HG03175 (cell line): ENCODE results near the gene SMU1.
A peak's percentile ranks its signal among the peaks of the same experiment; 100 is the strongest.

Source experiments
- ATAC-seq: cut with Tn5 transposase; IDR thresholded peaks from one replicate; pipeline ENCODE4 v1.9.1; 2021; ENCODE audit warnings: mild to moderate bottlenecking, moderate library complexity; ENCODE audit not compliant: unreplicated experiment

SMU1 gene

GRCh38 chr9:33076046-33077004, at the start of gene SMU1:
TSS of gene SMU1 (minus strand) at chr9:33076674. CDS start at chr9:33076608, 66 bp downstream.
- peak; percentile 99 for ATAC-seq

GRCh38 chr9:33125461-33125860, 49.0 kb upstream of the SMU1 start:
- no peak for ATAC-seq

- peak; percentile 48 for ATAC-seq
These were observed 48.4 kb upstream of the SMU1 start for GRCh38 chr9:33124751-33125381.

- no peak for ATAC-seq
These were observed 47.6 kb upstream of the SMU1 start for GRCh38 chr9:33124046-33124445.

- no peak for ATAC-seq
These were observed 47.0 kb upstream of the SMU1 start for GRCh38 chr9:33123407-33124031.

GRCh38 chr9:33120620-33121019, 44.1 kb upstream of the SMU1 start:
- no peak for ATAC-seq

GRCh38 chr9:33117796-33118195, 41.3 kb upstream of the SMU1 start:
- ATAC-seq, result no peak

GRCh38 chr9:33117306-33117705, 40.8 kb upstream of the SMU1 start:
- no peak for ATAC-seq

- ATAC-seq, result peak; percentile 77
These were observed 40.4 kb upstream of the SMU1 start for GRCh38 chr9:33116860-33117259.

GRCh38 chr9:33114746-33115145, 38.3 kb upstream of the SMU1 start:
- ATAC-seq, result no peak

- ATAC-seq, result no peak
These were observed 37.5 kb upstream of the SMU1 start for GRCh38 chr9:33113799-33114547.

GRCh38 chr9:33112094-33112493, 35.6 kb upstream of the SMU1 start:
- ATAC-seq, result no peak

GRCh38 chr9:33111631-33112030, 35.2 kb upstream of the SMU1 start:
- no peak for ATAC-seq

- no peak for ATAC-seq
These were observed 34.2 kb upstream of the SMU1 start for GRCh38 chr9:33110686-33111085.

- ATAC-seq, result no peak
These were observed 33.5 kb upstream of the SMU1 start for GRCh38 chr9:33109850-33110595.

GRCh38 chr9:33109097-33109496, 32.6 kb upstream of the SMU1 start:
- no peak for ATAC-seq

- no peak for ATAC-seq
These were observed 32.0 kb upstream of the SMU1 start for GRCh38 chr9:33108472-33108871.

- no peak for ATAC-seq
These were observed 31.3 kb upstream of the SMU1 start for GRCh38 chr9:33107762-33108161.

GRCh38 chr9:33106827-33107621, 30.6 kb upstream of the SMU1 start:
- ATAC-seq, result no peak
